Psoas muscle (tissue), 8 donors: ENCODE measurements around the gene UBXN4. TPM values are rescaled to one million over a fixed set of nuclear protein-coding genes. Genes with fewer than 3 reads are reported as not detected.

Experiments used
- ATAC-seq, 4 donors: fragments of 200-7000 bp; cut with Tn5 transposase; one replicate each; pipeline ENCODE4 v1.9.1; 2020; ENCODE audit warnings: moderate library complexity in 3 of 4, mild to moderate bottlenecking in 2 of 4
- DNase-seq, 2 donors: peaks; one replicate each; pipeline ENCODE4 v3.0.0-alpha.2; 2020
- H3K27ac ChIP-seq: fragments of 200-600 bp; one replicate; pipeline ENCODE4 v1.8.0; 2022
- H3K27me3 ChIP-seq, 3 donors: fragments of 200-600 bp in 1 of 3; one replicate each; pipeline versions ENCODE4 v1.6.1 to v1.8.0; 2013 to 2022; ENCODE audit warnings: low read length in 2 of 3, mild to moderate bottlenecking in 2 of 3, moderate library complexity in 1 of 3; ENCODE audit not compliant: insufficient read depth in 3 of 3
- H3K36me3 ChIP-seq, 2 donors: fragments of 200-600 bp in 1 of 2; one replicate each; pipeline versions ENCODE4 v1.6.1 to v1.8.0; 2013 to 2022; ENCODE audit warnings: low read depth in 1 of 2, mild to moderate bottlenecking in 1 of 2, moderate library complexity in 1 of 2; ENCODE audit not compliant: insufficient read depth in 1 of 2
- H3K4me1 ChIP-seq: fragments of 200-600 bp; one replicate; pipeline ENCODE4 v1.8.0; 2022
- H3K4me3 ChIP-seq: fragments of 200-600 bp; one replicate; pipeline ENCODE4 v1.8.0; 2022; ENCODE audit warnings: mild to moderate bottlenecking
- H3K9me3 ChIP-seq: fragments of 200-600 bp; one replicate; pipeline ENCODE4 v1.8.0; 2022
- WGBS, 3 donors: extraction: QIAGEN DNeasy Blood & Tissue Kit; methylation state at CpG; one replicate each; pipeline versions ENCODE4 v1.1.6 to v1.1.7; 2013; 5-methylcytosine and 5-hydroxymethylcytosine counted together
- intact Hi-C, 2 donors: fragments of 100-400 bp; cut with DNase I; formaldehyde crosslinking; loops; one replicate each; pipeline versions ENCODE4 v1.11.0 to v1.14.2; 2022
- polyA plus RNA-seq, 3 donors: library from polyadenylated mRNA; stranded (reverse); fragments of 200-250 nt; gene quantifications; one replicate each; pipeline ENCODE4 v1.2.3, GENCODE V29; 2013
- total RNA-seq, 4 donors: library from RNA; stranded (reverse); fragmentation: NEBNext Ultra II Directional in 2 of 4; extraction: Animal tissue kit (Norgen Biotek cat#: 25700) in 2 of 4; gene quantifications; one replicate each; pipeline versions ENCODE4 v1.2.1 to v1.2.4, GENCODE V29; 2021 to 2023
- TF ChIP-seq, protein P1 (sequence below): fragments of 200-600 bp; IDR thresholded peaks from one replicate; pipeline ENCODE4 v1.8.0; 2022; ENCODE audit warnings: antibody characterized with exemption
- donor health status: healthy with polysubstance abuse.
- donor health status: DM: no; HTN: no; CAD: no; lungs with moderate emphysema.
- donor health status: Bipolar disorder and iron deficiency.
- donor health status: healthy.
- donor health status: DM: yes; HTN: yes; CAD: no.
- donor health status: DM: no; HTN: no; CAD: no.
- donor health status: DM: no; HTN: no; CAD: no.
- donor health status: DM: yes; HTN: yes; CAD: no.

The UBXN4 gene
- total and polyA plus RNA-seq, 7 donors, result 37.3 to 117 (median 94.5) TPM

GRCh38 chr2:135768863-135769262 lies 27.2 kb downstream of the UBXN4 start:
- peaks cover 5 to 100% of the 10 kb centered on the region in 2 donors for H3K36me3 ChIP-seq
- DNase-seq (no peak), ATAC-seq (no peak)
- no peaks in the 10 kb centered on the region for H3K4me1 ChIP-seq
- H3K4me3 ChIP-seq, result no peak overlapping the region
- H3K9me3 ChIP-seq, result no peaks in the 10 kb centered on the region
- WGBS, 3 donors, result 97 to 98% (median 97%) methylated on average over 8 of the region's 8 CpGs
- TF ChIP-seq, protein P1, sequence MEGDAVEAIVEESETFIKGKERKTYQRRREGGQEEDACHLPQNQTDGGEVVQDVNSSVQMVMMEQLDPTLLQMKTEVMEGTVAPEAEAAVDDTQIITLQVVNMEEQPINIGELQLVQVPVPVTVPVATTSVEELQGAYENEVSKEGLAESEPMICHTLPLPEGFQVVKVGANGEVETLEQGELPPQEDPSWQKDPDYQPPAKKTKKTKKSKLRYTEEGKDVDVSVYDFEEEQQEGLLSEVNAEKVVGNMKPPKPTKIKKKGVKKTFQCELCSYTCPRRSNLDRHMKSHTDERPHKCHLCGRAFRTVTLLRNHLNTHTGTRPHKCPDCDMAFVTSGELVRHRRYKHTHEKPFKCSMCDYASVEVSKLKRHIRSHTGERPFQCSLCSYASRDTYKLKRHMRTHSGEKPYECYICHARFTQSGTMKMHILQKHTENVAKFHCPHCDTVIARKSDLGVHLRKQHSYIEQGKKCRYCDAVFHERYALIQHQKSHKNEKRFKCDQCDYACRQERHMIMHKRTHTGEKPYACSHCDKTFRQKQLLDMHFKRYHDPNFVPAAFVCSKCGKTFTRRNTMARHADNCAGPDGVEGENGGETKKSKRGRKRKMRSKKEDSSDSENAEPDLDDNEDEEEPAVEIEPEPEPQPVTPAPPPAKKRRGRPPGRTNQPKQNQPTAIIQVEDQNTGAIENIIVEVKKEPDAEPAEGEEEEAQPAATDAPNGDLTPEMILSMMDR, result no peak
- H3K27me3 ChIP-seq, result no peaks in the 10 kb centered on the region
- intact Hi-C loops, result loop anchor here in 1 of 2 donors (10.0 kb wide), 1 partner anchor 614 kb away; no protein-coding TSS in a partner anchor
- no peak overlapping the region for H3K27ac ChIP-seq

DNA sequence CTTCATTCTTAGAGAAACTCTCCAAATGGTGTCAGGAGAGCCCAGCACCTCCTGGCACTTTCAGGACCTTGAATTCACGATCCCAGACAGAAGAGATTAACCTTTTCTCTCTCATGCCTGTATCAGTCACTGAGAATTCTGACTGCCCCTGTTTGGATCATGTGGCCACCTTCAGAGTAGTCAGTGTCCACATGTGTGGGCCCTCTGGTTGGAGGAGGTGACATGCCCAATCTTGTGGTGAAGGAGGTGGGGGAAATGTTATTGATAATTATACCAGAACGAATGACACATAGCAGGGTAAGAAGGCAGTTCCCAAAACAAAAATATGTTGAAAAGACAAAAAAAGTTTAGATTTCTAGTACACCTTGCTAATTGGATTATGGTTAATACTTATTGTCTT lies 31.7 kb downstream of the UBXN4 start:
- ATAC-seq (no peak), DNase-seq (no peak)
- TF ChIP-seq, protein P1, result no peak
- Histone ChIP-seq H3K4me1 (no peaks in the 10 kb centered on the region), H3K36me3 (peaks cover 8 to 100% of the 10 kb centered on the region in 2 donors), H3K27ac (no peak overlapping the region), H3K9me3 (no peaks in the 10 kb centered on the region), H3K4me3 (no peak overlapping the region), H3K27me3 (no peaks in the 10 kb centered on the region)
- 94 to 96% (median 95%) methylated on average over 2 of the region's 2 CpGs for WGBS, 3 donors
- intact Hi-C loops, result loop anchor here in 1 of 2 donors (10.0 kb wide), 1 partner anchor 81 kb away; no protein-coding TSS in a partner anchor

GRCh38 chr2:135773917-135774316 lies 32.3 kb downstream of the UBXN4 start:
- ATAC-seq (no peak), DNase-seq (no peak)
- TF ChIP-seq, protein P1, result no peak
- no peak overlapping the region for H3K27ac ChIP-seq
- peaks cover 8 to 100% of the 10 kb centered on the region in 2 donors for H3K36me3 ChIP-seq
- no peak overlapping the region for H3K4me3 ChIP-seq
- intact Hi-C loops, result loop anchor here in 1 of 2 donors (10.0 kb wide), 1 partner anchor 81 kb away; no protein-coding TSS in a partner anchor
- no peaks in the 10 kb centered on the region for H3K27me3 ChIP-seq
- H3K9me3 ChIP-seq, result no peaks in the 10 kb centered on the region
- no peaks in the 10 kb centered on the region for H3K4me1 ChIP-seq

DNA sequence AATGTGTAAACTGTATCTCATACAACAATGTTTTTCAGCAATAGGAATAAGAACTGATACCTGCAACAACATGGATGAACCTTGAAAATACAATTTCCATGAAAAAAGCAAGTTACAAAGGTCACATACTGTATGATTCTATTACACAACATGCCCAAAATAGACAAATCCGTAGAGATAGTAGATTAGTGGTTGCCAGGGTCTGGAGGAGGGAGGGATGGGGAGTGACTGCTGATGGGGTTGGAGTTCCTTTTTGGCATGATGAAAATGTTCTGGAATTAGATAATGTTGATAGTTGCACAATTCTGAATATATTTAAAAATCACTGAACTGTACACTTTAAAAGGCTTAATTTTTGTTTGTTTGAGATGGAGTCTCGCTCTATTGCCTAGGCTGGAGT lies 33.8 kb downstream of the UBXN4 start:
- DNase-seq (no peak), ATAC-seq (no peak)
- no peaks in the 10 kb centered on the region for H3K4me1 ChIP-seq
- H3K36me3 ChIP-seq, result peaks cover 12 to 100% of the 10 kb centered on the region in 2 donors
- TF ChIP-seq, protein P1, result no peak
- H3K9me3 ChIP-seq, result no peaks in the 10 kb centered on the region
- no peaks in the 10 kb centered on the region for H3K27me3 ChIP-seq
- no peak overlapping the region for H3K27ac ChIP-seq
- no peak overlapping the region for H3K4me3 ChIP-seq
- 49 to 51% (median 50%) methylated on average over 2 of the region's 2 CpGs for WGBS, 3 donors
- intact Hi-C loops, result loop anchor here in 1 of 2 donors (10.0 kb wide), 1 partner anchor 79 kb away; no protein-coding TSS in a partner anchor

GRCh38 chr2:135776367-135776766 lies 34.7 kb downstream of the UBXN4 start:
- WGBS, 3 donors, result 93 to 99% (median 97%) methylated on average over 7 of the region's 7 CpGs
- intact Hi-C loops, result loop anchor here in 1 of 2 donors (10.0 kb wide), 1 partner anchor 78 kb away; no protein-coding TSS in a partner anchor
- ATAC-seq (no peak), DNase-seq (no peak)
- Histone ChIP-seq H3K9me3 (no peaks in the 10 kb centered on the region), H3K27ac (no peak overlapping the region), H3K36me3 (peaks cover 13 to 100% of the 10 kb centered on the region in 2 donors), H3K4me1 (no peaks in the 10 kb centered on the region), H3K4me3 (no peak overlapping the region), H3K27me3 (no peaks in the 10 kb centered on the region)
- TF ChIP-seq, protein P1, result no peak
